Activated T-cell treated with anti-CD3 and anti-CD28 coated beads for 1 hour (primary cell): ENCODE data around the gene CYB561.

Experiments
- DNase-seq: peaks from one replicate; pipeline ENCODE4 v3.0.0-alpha.2; 2020; ENCODE audit warnings: low read depth

The CYB561 gene

DNA sequence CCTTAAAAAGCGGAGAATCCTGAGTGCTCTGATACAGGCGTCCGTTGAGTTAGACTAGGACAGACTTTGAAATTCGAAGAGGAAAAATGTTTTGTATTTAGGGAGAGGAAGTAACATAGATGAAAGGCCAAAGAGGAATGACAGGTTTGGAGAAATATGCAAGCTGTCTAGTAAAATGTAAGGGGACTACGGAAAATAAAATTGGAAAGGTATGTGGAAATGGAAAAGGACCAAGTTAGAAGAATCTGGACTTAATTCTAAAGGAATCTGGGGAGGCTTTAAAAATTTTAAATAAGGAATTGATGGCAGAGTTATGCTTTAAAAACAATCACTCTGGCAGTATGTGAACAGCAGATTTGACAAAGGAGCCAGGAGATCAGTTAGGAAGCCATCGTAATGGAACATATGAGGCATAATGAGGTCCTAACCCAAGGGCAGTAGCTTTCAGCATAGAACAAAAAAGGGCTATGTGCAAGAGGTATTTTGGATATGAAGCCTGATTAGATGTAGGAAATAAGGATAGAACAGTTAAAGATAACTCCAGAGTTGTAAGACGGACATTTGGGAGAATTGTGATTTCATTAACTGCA, 38.3 kb downstream of the CYB561 start:
- no peak for DNase-seq

DNA sequence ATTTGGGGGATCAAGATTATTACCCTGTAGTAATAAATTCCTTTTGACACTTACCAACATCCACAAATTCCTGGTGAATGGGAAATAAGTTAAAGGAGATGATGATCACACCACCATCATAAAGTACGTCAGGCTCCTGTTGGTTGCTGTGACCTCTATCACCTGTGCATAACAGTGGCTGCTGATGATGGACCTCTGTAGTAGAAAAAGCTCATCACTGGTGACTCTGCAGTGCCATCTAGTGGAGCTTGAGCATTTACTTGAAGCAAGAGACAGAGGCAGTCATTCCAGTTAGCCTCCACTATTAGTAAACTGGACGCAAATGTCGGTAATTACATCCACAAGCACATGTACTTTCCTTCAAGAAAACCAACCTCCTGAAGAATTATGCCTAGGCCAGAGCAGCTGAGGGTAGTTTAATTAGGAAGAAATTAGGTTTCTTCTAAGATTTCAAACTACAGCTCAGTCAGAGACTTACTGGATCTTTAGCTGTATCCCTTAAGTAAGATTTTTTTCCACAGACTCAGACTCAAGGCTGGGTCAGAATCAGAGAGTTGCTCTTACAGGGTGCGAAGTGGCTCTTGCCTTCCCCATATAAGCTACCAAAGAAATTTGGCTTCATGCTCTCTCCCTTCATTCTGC, 39.3 kb downstream of the CYB561 start:
- DNase-seq = peak; percentile 50

DNA sequence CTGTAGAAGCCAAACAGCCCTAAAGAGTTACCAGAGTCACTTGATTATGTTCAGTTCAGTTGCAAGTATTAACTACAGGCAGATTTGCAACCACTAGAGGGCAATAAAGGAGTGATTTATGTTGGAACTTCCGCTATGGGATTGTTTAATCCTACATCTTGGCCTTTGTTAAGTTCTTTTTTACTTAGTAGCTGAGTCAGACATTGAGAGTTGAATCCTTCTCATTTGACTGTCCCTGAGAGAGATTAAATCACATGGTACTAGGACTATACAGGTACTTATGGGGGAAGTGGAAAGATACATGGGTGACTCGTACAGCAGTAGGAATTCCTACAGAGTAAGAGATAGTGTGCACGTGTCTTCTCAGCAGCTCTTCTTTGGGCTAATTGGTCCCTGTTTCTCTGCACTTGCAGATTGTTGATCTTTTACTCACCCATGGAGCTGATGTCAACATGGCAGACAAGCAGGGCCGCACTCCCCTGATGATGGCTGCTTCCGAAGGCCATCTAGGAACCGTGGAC, 40.3 kb downstream of the CYB561 start:
- no peak for DNase-seq

DNA sequence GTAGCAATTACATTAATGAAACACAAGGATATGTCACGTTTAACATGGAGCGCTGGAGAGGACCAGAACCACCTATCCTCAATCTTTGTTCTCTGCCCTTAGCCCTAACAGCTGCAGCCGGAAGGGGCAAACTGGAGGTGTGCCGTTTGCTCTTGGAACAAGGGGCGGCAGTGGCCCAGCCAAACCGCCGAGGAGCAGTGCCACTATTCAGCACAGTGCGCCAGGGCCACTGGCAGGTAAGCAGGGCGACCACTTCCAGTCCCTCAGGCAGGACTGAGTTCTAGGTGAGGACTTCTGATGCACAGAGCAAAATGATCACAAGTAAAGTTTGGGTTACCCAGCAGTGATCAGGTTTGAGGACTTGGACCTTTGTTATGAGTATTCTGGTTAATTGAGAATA, 41.1 kb downstream of the CYB561 start:
- no peak for DNase-seq

DNA sequence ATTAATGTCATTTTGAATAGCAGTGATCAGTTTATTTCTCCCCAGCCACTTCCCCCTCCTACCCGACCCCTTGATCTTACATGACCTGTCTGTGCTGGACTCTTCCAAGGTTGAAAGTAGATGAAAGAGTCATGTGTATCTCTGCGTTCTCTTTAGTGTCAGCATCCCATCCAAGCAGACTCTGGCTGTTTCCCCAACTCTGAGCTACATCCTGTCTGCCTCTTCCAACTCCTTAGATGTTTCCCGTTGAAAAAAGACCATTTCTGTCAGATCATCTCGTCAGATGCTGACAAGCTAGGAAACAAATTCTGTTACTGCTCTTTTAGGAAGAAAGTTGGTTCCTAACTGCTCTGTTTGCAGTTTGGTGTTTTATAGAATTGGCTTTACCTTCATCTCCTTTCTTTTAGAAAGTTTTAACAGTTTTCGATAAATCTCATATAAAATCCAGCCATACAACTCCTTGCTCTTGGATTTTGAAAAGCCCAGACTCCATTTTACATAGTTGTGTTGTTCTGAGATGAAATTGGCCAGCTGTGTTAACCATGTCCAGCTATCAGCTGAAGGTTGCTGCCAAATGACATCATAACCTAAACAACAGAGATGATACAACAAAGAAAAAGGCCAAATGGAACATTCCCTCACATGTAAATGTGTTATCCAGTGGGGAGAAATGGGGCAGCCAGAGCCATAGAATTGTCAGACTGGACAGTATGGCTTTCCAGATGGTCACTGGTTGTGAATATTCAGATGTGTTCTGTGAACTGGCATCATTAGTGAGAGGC, 43.5 kb downstream of the CYB561 start:
- no peak for DNase-seq

DNA sequence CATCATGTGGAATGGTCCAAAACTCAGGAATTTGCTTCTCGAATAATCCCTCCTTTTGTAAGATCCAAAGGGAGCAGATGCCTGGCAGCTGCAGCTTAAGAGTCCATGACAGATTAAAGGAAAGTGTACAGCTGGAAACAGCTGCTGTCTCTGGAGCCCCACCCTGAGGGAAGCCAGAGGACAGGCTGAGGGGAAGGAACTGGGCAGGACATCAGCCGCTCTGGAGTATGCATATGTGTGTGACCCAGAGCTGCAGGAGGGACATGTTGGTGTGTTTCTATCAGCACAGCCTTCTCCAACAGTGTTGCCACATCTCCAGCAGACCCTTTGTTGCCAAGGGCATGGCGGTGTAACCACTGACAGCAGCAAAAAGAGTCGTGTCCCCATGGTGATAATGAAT, 46.2 kb downstream of the CYB561 start:
- no peak for DNase-seq

DNA sequence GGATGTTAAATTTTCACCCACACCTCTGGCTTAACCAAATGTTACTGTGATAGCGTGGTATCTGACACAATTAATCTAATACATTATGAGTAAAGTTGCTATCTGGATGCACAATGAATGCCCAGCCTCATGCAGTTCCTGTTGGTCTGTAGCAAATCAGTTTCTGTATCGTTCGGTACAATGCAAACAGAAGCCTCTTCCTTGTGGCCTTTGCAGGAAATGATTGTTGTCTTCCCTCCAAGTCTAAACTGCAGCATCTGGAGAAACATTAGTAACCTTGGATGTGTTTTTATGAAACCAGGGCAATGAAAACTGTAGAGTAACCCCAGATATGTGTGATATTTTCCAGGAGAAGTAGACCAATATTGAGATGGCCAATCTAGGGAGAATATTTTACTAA, 46.8 kb downstream of the CYB561 start:
- no peak for DNase-seq

DNA sequence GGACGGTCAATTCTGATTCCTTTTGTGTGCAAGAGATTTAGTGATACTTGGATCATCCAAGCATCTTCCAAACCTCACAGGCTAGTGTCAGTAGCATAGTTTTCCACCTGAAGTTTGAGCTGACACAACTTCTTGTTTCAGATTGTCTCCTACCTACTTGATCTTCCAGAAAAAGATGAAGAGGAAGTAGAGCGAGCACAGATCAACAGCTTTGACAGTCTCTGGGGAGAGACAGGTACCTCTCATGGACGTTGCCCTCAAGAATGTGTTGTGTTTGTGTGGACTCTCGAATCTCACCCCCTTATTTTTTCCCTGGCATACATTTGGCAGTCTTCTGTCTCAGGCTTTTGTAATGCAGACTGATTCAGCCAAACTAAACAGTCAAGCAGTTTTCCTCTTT, 47.4 kb downstream of the CYB561 start:
- no peak for DNase-seq

DNA sequence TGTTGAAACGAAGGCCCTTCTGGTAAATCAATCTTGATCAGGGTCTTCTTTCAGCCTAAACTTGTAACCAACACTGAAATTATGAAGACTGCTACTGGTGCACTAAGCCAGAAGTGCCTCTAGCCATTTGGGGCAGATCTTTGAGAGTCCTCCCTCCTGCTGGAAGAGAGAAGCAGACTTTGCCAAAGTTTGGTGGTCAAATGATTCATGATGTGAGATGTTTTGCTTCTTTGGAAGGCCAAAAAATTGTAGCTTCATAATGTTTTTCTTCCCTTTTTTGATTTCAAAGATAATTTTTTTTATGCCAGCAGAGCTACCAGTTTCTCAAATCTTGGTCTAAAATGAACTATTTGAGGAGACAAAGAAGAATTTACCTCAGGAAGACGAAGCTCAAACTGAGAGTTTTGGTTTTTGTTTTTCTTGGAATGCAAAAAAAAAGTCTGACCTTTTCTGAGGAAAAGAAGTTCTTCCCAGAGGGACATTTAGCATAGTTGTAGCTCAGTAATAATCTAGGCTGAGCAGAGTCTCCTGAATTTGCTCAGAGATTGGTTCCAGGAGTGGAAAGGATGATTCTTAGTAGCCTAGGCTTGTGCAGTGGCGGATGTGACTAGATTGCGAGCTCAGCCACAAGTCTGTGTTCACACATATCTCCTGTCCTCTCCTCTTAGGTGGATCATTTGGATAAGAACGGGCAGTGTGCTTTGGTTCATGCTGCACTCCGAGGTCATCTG, 50.9 kb downstream of the CYB561 start:
- no peak for DNase-seq

DNA sequence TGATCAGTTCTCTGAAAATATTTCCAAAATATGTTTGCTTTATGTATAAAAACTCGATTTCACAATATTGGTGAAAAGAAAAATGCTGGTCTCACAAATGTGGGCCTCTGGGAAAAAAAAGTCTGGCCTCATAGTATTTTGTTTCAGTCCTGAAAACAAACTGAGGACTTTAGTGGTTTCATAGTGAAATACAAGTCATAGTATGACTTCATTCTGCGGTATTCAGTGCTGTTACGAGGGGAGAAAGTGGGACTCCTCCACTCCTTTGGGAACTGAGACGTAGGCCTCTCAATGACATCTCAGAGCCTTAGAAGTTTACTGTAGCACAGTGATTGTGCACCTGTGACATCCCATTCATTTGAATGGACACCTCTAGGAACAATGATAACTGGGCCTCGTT, 56.0 kb downstream of the CYB561 start:
- no peak for DNase-seq

DNA sequence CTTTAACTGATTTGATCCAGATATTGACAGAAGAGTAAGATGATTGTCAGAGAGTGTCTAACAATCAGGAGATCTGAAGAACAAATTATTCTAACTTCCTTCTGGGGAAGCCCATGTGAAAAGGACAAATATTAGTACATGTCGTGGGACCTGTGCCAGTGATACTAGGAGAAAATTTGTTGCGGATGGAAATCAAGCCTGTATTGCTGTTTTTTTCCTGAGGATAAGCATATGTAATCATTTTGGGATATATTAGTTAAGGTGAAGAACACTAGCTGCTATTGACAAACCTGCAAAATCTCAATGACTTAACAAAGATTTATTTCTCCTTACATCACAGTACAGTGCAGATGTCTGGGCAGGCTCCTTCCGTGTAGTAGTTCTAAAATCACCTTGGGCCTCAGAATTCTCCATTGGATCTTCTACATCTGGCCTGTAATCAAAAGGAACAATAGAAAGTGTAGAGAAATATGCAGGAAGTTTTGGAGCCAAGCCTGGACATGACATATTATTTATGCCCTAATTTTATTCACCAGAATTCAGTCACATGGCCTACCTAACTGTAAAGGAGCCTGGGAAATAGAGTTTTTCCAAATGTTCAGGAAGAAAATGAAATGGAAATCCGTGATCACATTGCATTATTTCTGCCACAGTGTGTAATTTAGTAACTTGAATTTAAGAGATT, 58.3 kb downstream of the CYB561 start:
- no peak for DNase-seq

DNA sequence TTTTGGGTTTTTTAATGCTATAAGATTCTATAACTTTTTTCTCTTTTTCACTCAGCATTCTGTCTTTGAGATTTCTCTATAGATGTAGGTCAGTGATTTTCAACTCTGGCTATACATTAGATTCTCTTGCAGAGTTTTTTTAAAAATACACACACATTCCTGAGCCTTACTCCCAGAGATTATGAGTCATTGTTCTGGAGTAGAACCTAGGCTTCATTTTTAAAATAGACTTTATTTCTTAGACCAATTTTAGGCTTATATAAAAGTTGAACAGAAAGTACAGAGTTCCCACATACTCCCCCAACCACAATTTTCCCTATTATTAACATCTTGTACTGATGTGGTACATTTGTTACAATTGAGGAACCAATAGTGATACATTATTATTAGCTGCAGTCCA, 63.3 kb downstream of the CYB561 start:
- DNase-seq = no peak
